Kidney glomerular epithelial cell (primary cell): Measurements from ENCODE around the gene NOA1.

ENCODE experiments used
- DNase-seq: peaks from one replicate; lab custom pipeline; 2025; lab: John Stamatoyannopoulos, UW

NOA1 gene

DNA sequence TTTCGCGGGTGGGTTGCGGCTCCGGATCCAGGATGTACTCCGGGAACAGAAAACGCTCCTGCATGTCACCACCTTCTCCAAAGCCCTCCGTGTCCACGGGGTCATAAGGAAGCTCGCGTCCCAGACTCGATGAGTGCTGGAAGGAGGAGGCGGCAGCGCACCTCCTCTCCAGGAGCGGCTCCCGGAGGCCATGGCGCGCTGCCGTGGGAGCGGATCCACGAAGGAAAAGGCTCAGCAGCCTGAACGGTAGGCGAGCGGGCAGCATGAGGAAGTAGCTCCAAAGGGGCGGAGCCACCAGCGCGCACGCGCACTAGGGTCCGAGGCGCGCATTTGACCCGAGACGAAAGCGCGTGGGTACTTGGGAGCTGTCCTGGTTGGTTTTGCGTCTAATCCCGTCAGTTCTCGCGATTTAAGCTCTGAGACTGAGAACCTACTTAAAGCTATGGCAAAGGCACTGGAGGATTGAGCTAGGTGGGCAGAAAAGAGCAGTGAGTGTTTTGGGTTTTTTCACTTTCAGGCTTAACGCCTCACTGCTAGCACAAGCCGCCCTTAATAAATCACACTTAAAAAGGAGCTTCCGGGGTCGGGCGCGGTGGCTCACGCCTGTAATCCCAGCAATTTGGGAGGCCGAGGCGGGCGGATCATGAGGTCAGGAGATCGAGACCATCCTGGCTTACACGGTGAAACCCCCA lies at the start of gene NOA1:
TSS of gene NOA1 (minus strand) at position 286 of the 692 bp plus-strand sequence. CDS start at position 265, 21 bp downstream.
- peak; percentile 94 for DNase-seq

- peak; percentile 61 for DNase-seq
Observed at GRCh38 chr4:57023104-57023503, 45.7 kb upstream of the NOA1 start.

- peak; percentile 76 for DNase-seq
Observed at GRCh38 chr4:57020467-57021101, 43.2 kb upstream of the NOA1 start.

DNA sequence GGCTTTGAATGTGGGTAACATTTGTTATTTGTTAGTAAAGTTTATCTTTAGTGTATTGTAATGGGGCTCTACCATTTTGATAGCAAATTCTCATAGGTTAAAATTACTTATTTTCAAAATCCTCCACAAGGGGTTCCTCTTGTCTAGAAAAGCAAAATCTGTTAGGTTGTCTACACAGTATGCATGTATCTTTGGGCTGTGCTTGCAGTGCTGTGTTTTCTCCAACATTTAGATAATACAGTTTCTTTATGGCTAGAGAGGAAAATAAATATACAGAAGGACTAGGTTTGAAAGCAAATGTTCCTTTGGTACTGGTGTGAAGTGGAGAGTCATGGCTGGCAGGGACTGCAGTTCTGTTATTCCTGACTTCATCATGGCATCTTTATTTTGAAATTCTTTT lies 41.6 kb upstream of the NOA1 start:
- DNase-seq: no peak

DNA sequence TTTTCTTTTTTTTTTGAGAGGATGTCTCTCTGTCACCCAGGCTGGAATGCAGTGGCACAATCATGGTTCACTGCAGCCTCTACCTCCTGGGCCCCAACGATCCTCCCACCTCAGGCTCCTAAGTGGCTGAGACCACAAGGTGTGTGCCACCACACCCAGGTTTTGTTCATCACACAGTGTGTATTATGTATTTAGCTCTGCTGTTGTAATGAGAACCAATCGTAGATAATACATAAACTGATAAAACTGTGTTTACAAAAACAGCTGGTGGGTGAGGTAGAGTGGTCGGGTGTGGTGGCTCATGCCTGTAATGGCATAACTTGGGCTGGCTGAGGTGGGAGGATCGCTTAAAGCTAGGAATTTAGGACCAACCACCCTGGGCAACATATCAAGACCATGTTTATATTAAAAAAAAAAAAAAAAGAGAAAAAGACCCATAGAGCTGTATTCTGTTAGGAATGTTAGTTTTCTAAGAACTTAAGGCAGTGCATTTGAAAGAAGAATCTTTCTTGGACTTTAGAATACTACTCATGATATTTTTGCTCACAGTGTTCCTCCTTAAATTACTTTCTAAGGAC lies 36.2 kb upstream of the NOA1 start:
- DNase-seq: no peak

GRCh38 chr4:56999751-57000150 lies 22.3 kb upstream of the NOA1 start:
- DNase-seq: no peak

GRCh38 chr4:56995525-56995924 lies 18.1 kb upstream of the NOA1 start:
- no peak for DNase-seq

- DNase-seq: no peak
Observed at GRCh38 chr4:56990109-56990905, 12.9 kb upstream of the NOA1 start.

DNA sequence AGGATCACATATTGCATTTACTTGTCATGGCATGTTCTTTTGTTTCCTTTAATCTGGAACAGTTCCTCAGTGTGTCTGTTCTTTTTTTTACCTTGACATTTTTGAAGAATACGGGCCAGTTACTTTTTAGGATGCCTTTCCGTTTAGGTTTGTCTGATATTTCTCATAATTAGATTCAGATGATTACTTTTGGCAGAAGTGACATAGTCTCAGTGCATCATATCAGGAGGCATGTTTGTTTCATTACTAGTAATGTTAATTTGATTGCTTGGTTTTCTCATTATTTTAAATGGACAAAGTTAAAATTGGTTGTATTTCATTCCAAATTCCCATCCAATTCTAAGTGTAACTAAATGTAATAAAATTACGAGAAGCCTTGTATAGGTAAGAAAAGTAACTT lies 9.5 kb upstream of the NOA1 start:
- DNase-seq: no peak

- no peak for DNase-seq
Observed at GRCh38 chr4:56986192-56986591, 8.8 kb upstream of the NOA1 start.

DNA sequence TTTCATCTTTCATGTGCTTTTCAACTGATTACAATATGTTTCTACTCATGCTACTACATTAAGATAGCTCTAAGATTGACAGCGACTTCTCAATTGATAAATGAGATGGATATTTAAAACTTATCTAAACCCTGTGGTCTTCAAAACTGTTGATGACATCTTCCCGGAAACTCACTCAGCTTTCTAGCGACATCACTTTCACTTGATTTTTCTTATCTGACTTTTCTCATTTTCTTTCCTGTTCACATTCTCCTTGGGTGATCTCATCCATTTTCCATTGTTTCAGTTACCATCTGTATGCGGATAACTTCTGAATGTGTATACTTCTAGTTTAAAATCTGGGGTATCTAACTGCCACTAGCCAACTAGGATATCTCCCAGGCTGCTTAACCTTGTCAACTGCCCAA lies 4.4 kb upstream of the NOA1 start:
- DNase-seq: peak; percentile 71

GRCh38 chr4:56979421-56980072 lies 2.1 kb upstream of the NOA1 start:
- DNase-seq: peak; percentile 16

DNA sequence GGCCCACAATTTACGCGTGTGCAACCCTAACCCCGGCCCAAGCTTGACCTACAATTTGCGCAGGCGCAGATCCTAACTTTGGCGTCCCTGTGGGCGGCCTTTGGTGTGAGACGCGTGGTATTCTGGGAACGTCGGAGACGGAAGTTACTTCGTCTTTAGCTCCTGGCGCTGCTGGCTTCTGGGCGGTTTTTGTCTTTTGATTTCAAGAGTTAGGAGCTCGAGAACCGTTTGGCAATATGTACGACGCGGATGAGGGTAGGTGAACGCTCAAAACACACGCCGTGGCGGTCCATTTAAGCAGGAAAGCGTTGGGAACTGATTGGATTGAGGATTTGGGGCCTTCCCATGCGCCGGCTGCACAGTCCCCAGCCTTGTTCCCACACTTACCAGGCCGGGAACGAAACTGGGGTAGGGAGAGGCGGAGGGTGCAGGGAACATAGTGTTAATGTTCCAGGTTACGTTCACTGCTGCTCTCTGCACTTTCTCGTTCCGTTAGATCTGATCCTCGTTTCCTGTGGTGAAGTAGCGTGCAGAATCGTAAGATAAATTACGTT lies 1.4 kb upstream of the NOA1 start, which contains the start of gene POLR2B:
TSS of gene POLR2B (plus strand) at position 147 of the 554 bp plus-strand sequence. CDS start at position 237, 90 bp downstream.
- DNase-seq: peak; percentile 84

- no peak for DNase-seq
Observed at GRCh38 chr4:56976837-56977320, 527 bp downstream of the NOA1 start.

DNA sequence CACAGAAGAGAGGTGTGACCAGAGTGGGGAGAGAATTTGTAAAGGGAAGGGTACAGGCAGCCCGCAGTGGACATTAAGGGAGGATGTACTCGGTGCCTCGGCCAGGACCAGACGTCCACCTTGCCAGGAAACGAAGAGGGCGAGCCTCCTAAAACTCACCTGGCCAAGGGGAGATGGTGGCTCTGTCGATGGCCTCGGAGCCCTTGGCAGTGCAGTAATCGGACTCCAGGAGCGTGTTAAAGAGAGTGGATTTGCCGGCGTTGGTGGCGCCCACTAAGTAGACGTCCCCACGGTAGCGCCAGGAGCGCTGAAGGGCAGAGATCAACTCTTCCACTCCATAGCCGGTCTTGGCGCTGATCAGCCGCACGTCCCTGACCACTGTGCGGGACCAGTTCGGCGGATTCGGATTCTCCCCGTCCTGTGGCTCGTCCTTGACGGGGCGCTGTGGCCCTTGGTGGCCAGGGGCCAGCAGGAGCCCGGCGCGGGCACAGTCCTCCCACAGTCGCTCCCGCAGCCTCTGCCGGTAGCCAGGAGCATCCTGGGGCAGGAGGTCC lies 1.0 kb downstream of the NOA1 start:
- DNase-seq: no peak

- no peak for DNase-seq
Observed at GRCh38 chr4:56973336-56973735, 4.1 kb downstream of the NOA1 start.

GRCh38 chr4:56972809-56973208 lies 4.6 kb downstream of the NOA1 start:
- DNase-seq: no peak

DNA sequence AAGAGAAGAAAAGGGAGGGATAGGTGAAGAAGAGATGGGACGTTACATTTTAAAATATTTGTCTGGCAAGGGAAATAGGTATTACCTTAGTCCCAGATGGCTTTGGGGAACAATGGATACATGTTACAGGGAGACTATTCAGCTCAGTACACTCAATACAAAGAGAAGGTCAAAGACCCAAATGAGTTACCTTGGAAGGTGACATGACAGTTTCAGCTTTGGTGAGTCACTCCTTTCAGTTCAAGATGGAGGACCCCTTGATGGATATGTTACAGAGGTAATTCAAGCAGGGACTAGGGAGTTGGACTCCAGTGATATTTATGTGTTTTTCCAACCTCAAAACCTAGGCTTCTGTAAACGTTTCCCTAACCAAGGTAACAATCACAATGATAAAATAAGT lies 5.0 kb downstream of the NOA1 start:
- no peak for DNase-seq

- DNase-seq: no peak
Observed at GRCh38 chr4:56971383-56971782, 6.0 kb downstream of the NOA1 start.

DNA sequence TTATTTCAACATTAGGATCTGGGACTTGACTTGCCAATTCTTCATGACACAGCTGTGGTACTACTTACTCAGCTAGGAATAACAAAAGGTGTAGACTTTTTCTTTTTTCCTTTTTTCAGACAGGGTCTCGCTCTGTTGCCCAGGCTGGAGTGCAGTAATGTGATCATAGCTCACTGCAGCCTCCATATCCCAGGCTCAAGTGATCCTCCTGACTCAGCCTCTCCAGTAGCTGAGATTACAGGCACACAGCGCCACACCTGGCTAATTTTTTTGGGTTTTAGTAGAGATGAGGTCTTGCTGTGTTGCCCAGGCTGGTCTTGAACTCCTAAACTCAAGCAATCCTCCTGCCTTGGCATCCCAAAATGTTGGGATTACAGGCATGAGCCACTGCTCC lies 16.3 kb downstream of the NOA1 start:
- no peak for DNase-seq

GRCh38 chr4:56959100-56959499 lies 18.3 kb downstream of the NOA1 start:
- DNase-seq: no peak
